Right ventricle myocardium superior (tissue), 1 donor: Measurements from ENCODE around the gene DENND2A. TPM values are rescaled to one million over a fixed set of nuclear protein-coding genes. Genes with fewer than 3 reads are reported as not detected.
"Not testable (repeated sequence)": the region's sequence is repeated elsewhere in the genome, so short reads cannot be mapped to it uniquely, and the experiment has no call there.

Source experiments
- ATAC-seq: fragments of 200-7000 bp; cut with Tn5 transposase; one replicate; pipeline ENCODE4 v1.9.1; 2020; ENCODE audit warnings: mild to moderate bottlenecking; ENCODE audit not compliant: poor library complexity
- DNase-seq: peaks from one replicate; pipeline ENCODE4 v3.0.0-alpha.2; 2020
- intact Hi-C: fragments of 100-400 bp; cut with DNase I; formaldehyde crosslinking; loops from one replicate; pipeline ENCODE4 v1.11.2; 2022
- total RNA-seq: library from RNA; stranded (reverse); fragmentation: NEBNext Ultra II Directional; extraction: Animal tissue kit (Norgen Biotek cat#: 25700); gene quantifications from one replicate; pipeline ENCODE4 v1.2.1, GENCODE V29; 2021
- donor health status: DM: no; HTN: yes; CAD: no; lungs with severe emphysema.

DENND2A gene
- total RNA-seq, 1 donor from 2014 or later, result 11.6 TPM

- no peak for DNase-seq
- intact Hi-C loops, result no loop called here
- ATAC-seq, result no peak
Measured at GRCh38 chr7:140635816-140636215, 4.8 kb downstream of the DENND2A start.

GRCh38 chr7:140635345-140635744, 5.3 kb downstream of the DENND2A start:
- no peak for DNase-seq
- intact Hi-C loops, result no loop called here
- ATAC-seq, result no peak

GRCh38 chr7:140631602-140632001, 9.0 kb downstream of the DENND2A start:
- intact Hi-C loops, result no loop called here
- peak; percentile 30 for ATAC-seq
- no peak for DNase-seq

GRCh38 chr7:140631021-140631420, 9.6 kb downstream of the DENND2A start:
- intact Hi-C loops, result no loop called here
- peak; percentile 48 for ATAC-seq
- DNase-seq, result no peak

- DNase-seq, result peak; percentile 94
- intact Hi-C loops, result no loop called here
- ATAC-seq, result peak; percentile 83
Measured at GRCh38 chr7:140625908-140626868, 14.4 kb downstream of the DENND2A start.

- ATAC-seq, DNase-seq, intact Hi-C loops: not testable (repeated sequence)
Measured at GRCh38 chr7:140625192-140625558, 15.4 kb downstream of the DENND2A start.

- intact Hi-C loops, result no loop called here
- DNase-seq (no peak), ATAC-seq (no peak)
Measured at GRCh38 chr7:140624392-140625191, 16.0 kb downstream of the DENND2A start.

GRCh38 chr7:140623980-140624379, 16.6 kb downstream of the DENND2A start:
- intact Hi-C loops, result no loop called here
- ATAC-seq (peak; percentile 26), DNase-seq (no peak)

- ATAC-seq (no peak), DNase-seq (no peak)
- intact Hi-C loops, result no loop called here
Measured at GRCh38 chr7:140621401-140622021, 19.1 kb downstream of the DENND2A start.

GRCh38 chr7:140619915-140620510, 20.6 kb downstream of the DENND2A start:
- DNase-seq, intact Hi-C loops, ATAC-seq: not testable (repeated sequence)

- DNase-seq (no peak), ATAC-seq (no peak)
- intact Hi-C loops, result no loop called here
Measured at GRCh38 chr7:140619176-140619575, 21.4 kb downstream of the DENND2A start.

GRCh38 chr7:140618306-140618705, 22.3 kb downstream of the DENND2A start:
- DNase-seq, result no peak
- intact Hi-C loops, result no loop called here
- no peak for ATAC-seq

GRCh38 chr7:140617081-140617480, 23.5 kb downstream of the DENND2A start:
- ATAC-seq (no peak), DNase-seq (no peak)
- intact Hi-C loops, result no loop called here

- intact Hi-C loops, result no loop called here
- ATAC-seq (no peak), DNase-seq (no peak)
Measured at GRCh38 chr7:140616328-140616727, 24.3 kb downstream of the DENND2A start.

GRCh38 chr7:140611641-140612040, 29.0 kb downstream of the DENND2A start:
- intact Hi-C loops, result no loop called here
- no peak for ATAC-seq
- no peak for DNase-seq

- DNase-seq, result no peak
- intact Hi-C loops, result no loop called here
Measured at GRCh38 chr7:140610204-140611165, 30.1 kb downstream of the DENND2A start.

GRCh38 chr7:140609646-140610045, 31.0 kb downstream of the DENND2A start:
- intact Hi-C loops, result no loop called here
- no peak for DNase-seq
- no peak for ATAC-seq

More at GRCh38 chr7:140610204-140611165, 30.1 kb downstream of the DENND2A start:
- ATAC-seq, result peak; percentile 28
